Measurements from ENCODE around the gene TMEM174.

- TF ChIP-seq CTCF (conservative IDR thresholded peaks at IDR 0.05; ENCODE audit: low read depth, low read length) (no peak), POLR2A (IDR thresholded peaks at IDR 0.05; ENCODE audit: low read depth, low read length) (no peak), SMC3 (IDR thresholded peaks at IDR 0.05; ENCODE audit: low read depth, low read length) (no peak), RFX5 (IDR thresholded peaks at IDR 0.05; ENCODE audit: low read depth, low read length) (no peak), FOS (IDR thresholded peaks at IDR 0.05; ENCODE audit: low read depth, low read length) (no peak), RAD21 (IDR thresholded peaks at IDR 0.05; ENCODE audit: low read length) (no peak), MXI1 (IDR thresholded peaks at IDR 0.05; ENCODE audit: borderline replicate concordance, low read depth, low read length) (no peak), MAZ (IDR thresholded peaks at IDR 0.05; ENCODE audit: borderline replicate concordance, low read depth, low read length) (no peak), NFE2L2 (IDR thresholded peaks at IDR 0.05; ENCODE audit: low read depth, low read length) (no peak), MAFK (IDR thresholded peaks at IDR 0.05; ENCODE audit: low read depth, low read length) (no peak), BHLHE40 (IDR thresholded peaks at IDR 0.05; ENCODE audit: low read depth, low read length) (no peak)
- TF ChIP-seq, protein P1, sequence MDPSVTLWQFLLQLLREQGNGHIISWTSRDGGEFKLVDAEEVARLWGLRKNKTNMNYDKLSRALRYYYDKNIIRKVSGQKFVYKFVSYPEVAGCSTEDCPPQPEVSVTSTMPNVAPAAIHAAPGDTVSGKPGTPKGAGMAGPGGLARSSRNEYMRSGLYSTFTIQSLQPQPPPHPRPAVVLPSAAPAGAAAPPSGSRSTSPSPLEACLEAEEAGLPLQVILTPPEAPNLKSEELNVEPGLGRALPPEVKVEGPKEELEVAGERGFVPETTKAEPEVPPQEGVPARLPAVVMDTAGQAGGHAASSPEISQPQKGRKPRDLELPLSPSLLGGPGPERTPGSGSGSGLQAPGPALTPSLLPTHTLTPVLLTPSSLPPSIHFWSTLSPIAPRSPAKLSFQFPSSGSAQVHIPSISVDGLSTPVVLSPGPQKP (IDR thresholded peaks at IDR 0.05; ENCODE audit: borderline replicate concordance, low read depth, low read length), result no peak
- TF ChIP-seq, protein P2, sequence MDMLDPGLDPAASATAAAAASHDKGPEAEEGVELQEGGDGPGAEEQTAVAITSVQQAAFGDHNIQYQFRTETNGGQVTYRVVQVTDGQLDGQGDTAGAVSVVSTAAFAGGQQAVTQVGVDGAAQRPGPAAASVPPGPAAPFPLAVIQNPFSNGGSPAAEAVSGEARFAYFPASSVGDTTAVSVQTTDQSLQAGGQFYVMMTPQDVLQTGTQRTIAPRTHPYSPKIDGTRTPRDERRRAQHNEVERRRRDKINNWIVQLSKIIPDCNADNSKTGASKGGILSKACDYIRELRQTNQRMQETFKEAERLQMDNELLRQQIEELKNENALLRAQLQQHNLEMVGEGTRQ (IDR thresholded peaks at IDR 0.05; ENCODE audit: low read depth, low read length), result no peak
These were observed 14.7 kb upstream of the TMEM174 start for GRCh38 chr5:73158313-73158712.

Data from IMR-90 (cell line).